NT2/D1 (cell line): ENCODE measurements around the gene RNF223.
"Not testable (repeated sequence)": the region's sequence is repeated elsewhere in the genome, so short reads cannot be mapped to it uniquely, and the experiment has no call there.

Experiments used
- YY1 ChIP-seq: IDR thresholded peaks from 2 replicates; pipeline ENCODE4 v1.6.1; 2011; ENCODE audit not compliant: insufficient read length, insufficient read depth
- ZNF274 ChIP-seq: IDR thresholded peaks from 2 replicates; pipeline ENCODE4 v1.6.1; 2011; ENCODE audit warnings: mild to moderate bottlenecking, low read depth, low read length

- TF ChIP-seq YY1, ZNF274: not testable (repeated sequence)
Measured at GRCh38 chr1:1096136-1096535, 22.0 kb upstream of the RNF223 start.
